IMR-90 (cell line): ENCODE results near the gene ALKBH5.

Source experiments
- CTCF ChIP-seq: conservative IDR thresholded peaks from 2 replicates; pipeline ENCODE4 v1.5.1; 2012; ENCODE audit warnings: mild to moderate bottlenecking, low read depth, low read length, improper control_type of control experiment
- NFE2L2 ChIP-seq: fragments of 150-350 bp; IDR thresholded peaks from 2 replicates; pipeline ENCODE4 v1.6.1; 2016; ENCODE audit warnings: low read depth, mild to moderate bottlenecking, low read length
- SMC3 ChIP-seq: fragments of 150-350 bp; IDR thresholded peaks from 2 replicates; pipeline ENCODE4 v1.6.1; 2016; ENCODE audit warnings: low read depth, mild to moderate bottlenecking, antibody characterized with exemption, low read length, moderate library complexity

- TF ChIP-seq CTCF = no peak
- TF ChIP-seq NFE2L2 = no peak
- TF ChIP-seq SMC3 = no peak
These were observed 44.5 kb upstream of the ALKBH5 start for GRCh38 chr17:18139092-18139491.
